ENCODE measurements around the gene HHIPL2.

The HHIPL2 gene

DNA sequence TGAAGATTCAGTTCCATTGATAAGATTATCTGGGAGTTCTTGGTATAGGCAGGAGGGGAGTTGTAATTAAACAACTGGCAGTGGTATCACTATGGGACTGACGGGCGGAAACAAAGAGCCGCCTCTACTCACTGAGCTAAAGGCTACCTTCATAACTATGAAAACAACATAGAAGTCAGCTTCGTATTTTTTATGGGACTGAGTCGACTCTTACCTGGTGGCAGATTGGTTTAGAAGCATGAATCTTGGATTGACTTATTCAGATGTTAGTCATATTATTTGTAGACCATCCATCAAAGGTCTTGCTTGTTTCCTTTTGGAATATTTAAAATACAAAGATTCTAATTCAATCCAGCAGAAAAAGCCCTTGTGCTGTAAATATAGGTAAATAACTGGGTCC, 6.3 kb upstream of the HHIPL2 start:
- no peak overlapping the region for H3K27ac Mint-ChIP-seq
- no peaks in the 10 kb centered on the region for H3K9me3 Mint-ChIP-seq
- peaks cover 28% of the 10 kb centered on the region for H3K36me3 Mint-ChIP-seq

DNA sequence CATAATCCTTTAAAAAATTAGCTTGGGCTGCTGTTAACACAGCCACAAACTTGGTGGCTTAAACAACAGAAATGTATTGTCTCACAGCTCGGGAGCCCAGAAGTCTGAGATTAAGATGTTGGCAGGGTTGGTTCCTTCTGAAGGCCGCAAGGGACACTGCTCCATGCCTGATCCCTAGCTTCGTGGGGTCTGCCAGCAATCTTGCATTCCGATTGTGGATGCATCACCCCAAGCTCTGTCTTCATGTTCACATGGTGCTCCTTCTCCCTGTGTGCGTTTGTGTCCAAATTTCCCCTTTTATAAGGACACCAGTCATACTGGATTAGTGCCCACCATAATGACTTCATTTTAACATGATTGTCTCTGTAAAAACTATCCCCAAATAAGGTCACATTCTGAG, 5.0 kb upstream of the HHIPL2 start:
- H3K4me1 Mint-ChIP-seq: no peaks in the 10 kb centered on the region
- no peak for ATAC-seq
- H3K9me3 Mint-ChIP-seq: no peaks in the 10 kb centered on the region
- no peak overlapping the region for H3K4me3 Mint-ChIP-seq
- H3K27ac Mint-ChIP-seq: no peak overlapping the region
- DNase-seq (ENCODE audit: low spot score in 2 of 2): no peak
- H3K36me3 Mint-ChIP-seq: peaks cover 15% of the 10 kb centered on the region

More for the DNA sequence above, 6.3 kb upstream of the HHIPL2 start:
- no peak overlapping the region for H3K4me3 Mint-ChIP-seq
- H3K4me1 Mint-ChIP-seq: no peaks in the 10 kb centered on the region
- ATAC-seq: no peak
- no peak for DNase-seq (ENCODE audit: low spot score in 2 of 2)

DNA sequence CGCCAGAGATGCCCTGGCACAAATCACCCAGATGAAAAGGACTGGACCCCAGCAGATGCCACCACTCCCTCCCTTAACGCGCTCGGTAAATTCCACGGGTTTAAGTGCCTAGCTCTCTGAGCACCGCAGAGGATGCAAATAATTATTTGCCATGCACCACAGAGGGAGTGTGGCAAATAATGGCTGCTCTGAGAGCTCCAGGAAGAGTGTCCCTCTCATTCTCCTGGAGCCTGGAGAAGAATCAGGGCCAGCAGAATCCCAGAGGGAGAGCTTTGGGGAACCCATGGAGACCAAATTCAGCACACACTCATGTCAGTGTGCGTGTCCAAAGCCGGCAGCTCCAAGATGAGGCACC, 667 bp downstream of the HHIPL2 start:
- Mint-ChIP-seq H3K9me3 (no peaks in the 10 kb centered on the region), H3K27ac (no peak overlapping the region), H3K4me1 (no peaks in the 10 kb centered on the region)

DNA sequence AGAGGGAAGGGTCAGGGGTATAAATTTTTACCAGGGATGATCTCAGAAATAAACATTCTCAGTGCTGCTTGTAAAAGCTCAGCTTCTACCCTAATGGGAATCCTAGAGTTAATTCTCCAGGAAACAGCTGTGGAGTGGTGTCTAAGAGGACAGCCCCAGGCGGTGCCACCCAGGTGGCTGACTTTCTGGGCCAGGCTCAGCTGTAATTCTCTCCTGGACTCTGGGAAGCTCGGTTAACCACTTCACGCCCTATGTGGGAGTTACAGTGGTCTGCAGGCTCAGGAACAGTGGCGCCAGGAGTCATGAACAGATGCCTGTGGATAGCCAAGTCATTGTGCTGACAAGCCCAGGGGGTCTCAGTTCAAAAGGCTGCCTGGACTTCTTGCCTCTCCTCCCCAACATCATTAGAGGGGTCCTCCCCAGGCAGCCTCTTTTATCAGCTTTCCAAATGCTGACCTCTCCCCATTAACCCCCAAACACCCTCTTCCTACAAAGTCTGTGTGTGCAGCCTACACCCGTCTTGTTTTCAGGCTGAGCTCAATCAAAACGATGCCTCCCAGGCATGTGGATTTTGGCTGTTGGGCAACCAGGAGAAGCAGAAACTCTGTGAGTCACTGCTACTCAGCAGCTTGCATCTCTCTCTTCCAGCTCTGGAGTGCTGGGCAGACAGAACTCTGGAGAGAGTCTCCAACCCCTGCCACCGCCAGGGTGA, 1.2 kb downstream of the HHIPL2 start:
- Mint-ChIP-seq H3K36me3 (no peaks in the 10 kb centered on the region), H3K9me3 (no peaks in the 10 kb centered on the region), H3K27ac (no peak overlapping the region), H3K4me1 (no peaks in the 10 kb centered on the region), H3K4me3 (no peak overlapping the region)
- DNase-seq (ENCODE audit: low spot score in 2 of 2) (no peak), ATAC-seq (no peak)

More for the DNA sequence above, 667 bp downstream of the HHIPL2 start:
- no peak for ATAC-seq
- DNase-seq (ENCODE audit: low spot score in 2 of 2): no peak
- Mint-ChIP-seq H3K36me3 (no peaks in the 10 kb centered on the region), H3K4me3 (no peak overlapping the region)

DNA sequence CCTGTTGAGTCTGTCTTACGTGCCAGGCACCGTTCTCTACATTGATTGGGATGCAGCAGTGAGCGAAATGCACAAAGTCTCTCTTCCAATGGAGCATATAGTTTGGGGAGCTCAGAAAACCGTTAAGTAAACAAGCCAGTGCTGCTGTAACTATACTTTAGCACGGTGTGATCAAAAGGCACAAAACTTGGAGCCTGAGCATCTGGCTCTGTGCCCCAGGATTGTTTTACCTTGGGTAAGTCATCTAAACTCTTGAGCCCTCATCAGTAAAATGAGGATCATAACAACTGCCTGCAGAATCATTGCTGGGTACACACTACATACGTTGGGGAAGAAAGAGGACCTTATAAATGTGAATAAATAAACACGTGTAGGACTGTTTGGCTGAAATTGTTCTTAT, 1.8 kb downstream of the HHIPL2 start:
- Mint-ChIP-seq H3K4me3 (no peak overlapping the region), H3K9me3 (no peaks in the 10 kb centered on the region), H3K36me3 (no peaks in the 10 kb centered on the region), H3K4me1 (no peaks in the 10 kb centered on the region), H3K27ac (no peak overlapping the region)
- ATAC-seq (no peak), DNase-seq (ENCODE audit: low spot score in 2 of 2) (no peak)

DNA sequence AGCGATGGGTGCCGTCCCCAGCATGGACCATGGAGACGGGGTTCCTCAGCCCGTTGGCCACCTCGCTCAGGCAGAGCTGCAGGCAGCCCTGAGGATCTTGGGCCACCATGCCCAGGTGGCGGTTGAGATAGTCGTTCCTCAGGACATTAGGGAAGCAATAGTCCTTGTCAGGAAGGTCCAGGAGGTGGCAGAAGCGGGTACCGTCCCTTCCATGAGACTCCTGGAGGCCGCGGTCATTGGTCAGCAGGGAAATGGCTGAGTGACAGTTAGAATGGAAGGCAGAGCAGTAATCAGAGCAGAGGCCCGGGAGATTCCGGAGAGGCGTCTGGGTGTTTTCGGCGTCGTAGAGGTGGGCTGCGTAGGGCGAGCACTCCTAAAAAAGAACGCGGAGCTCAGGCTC, 4.1 kb downstream of the HHIPL2 start:
- H3K4me3 Mint-ChIP-seq: no peak overlapping the region
- H3K27ac Mint-ChIP-seq: no peak overlapping the region
- no peaks in the 10 kb centered on the region for H3K4me1 Mint-ChIP-seq
- H3K9me3 Mint-ChIP-seq: no peaks in the 10 kb centered on the region
- no peak for ATAC-seq
- DNase-seq (ENCODE audit: low spot score in 2 of 2): no peak
- no peaks in the 10 kb centered on the region for H3K36me3 Mint-ChIP-seq

DNA sequence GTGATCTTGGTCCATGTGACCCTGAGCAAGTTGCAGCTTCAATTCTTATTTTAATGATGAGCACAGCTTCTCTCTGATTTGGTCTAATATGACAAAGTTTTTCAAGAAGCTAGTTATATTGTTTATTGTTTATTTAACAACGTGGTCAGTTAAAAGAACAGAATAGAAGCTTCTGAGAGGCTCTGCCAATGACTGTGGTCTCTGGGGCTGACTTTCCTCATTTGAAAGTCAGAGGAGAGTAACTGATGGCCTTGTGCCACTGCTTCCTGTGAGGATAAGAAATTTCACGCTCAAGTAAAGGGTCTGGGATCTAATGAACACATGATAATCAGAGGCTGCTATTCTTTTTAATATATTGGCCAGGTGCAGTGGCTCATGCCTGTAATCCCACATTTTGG, 7.3 kb downstream of the HHIPL2 start:
- Mint-ChIP-seq H3K4me3 (no peak overlapping the region), H3K36me3 (no peaks in the 10 kb centered on the region), H3K9me3 (no peaks in the 10 kb centered on the region), H3K4me1 (no peaks in the 10 kb centered on the region), H3K27ac (no peak overlapping the region)
- ATAC-seq (no peak), DNase-seq (ENCODE audit: low spot score in 2 of 2) (no peak)

DNA sequence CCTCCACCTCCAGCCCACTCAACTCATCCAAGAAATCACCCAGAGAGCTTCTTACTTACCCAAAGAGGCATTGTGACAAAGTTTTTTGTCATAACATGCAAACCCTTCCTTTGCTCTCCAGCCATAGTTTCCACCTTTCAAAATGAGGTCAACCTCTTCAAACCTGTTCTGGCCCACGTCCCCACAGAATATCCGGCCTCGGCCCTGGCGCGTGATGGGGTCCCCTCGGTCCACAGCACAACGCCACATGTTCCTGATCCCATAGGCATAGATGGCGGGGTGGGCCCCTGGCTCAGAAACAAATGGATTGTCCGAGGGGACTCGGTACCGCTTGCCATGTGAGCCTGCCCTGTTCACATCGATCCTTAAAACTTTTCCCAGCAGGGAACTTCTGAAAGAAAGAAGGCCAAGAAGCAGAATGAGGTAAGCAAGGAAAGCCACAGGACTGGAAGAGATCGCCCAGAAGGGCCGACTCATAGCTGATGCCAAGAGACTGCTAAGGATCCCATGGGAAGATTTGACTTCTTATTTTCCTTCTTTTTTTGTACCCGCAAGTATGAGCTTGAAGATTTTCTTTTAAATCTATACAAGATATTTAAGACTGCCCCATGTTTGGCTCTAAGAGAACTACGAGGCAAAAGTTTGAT, 7.8 kb downstream of the HHIPL2 start:
- ATAC-seq (no peak), DNase-seq (ENCODE audit: low spot score in 2 of 2) (no peak)
- Mint-ChIP-seq H3K9me3 (no peaks in the 10 kb centered on the region), H3K36me3 (no peaks in the 10 kb centered on the region), H3K27ac (no peak overlapping the region), H3K4me1 (no peaks in the 10 kb centered on the region), H3K4me3 (no peak overlapping the region)

DNA sequence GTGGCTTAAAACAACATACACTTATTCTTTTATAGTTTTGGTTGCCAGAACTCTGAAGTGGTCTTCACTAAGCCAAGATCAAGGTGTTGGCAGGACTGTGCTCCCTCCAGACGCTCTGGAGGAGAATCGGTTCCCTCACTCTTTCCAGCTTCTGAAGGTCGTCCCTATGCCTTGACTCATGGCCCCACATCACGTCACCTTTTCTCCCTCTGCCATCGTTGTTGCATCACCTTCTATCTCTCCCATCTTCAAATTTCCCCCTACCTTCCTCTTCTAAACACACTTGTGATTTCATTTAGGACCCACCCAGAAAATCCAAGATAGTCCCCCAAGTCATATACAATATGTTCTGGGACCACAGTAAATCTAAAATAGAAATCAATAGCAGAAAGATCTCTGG, 12.4 kb downstream of the HHIPL2 start:
- Mint-ChIP-seq H3K9me3 (no peaks in the 10 kb centered on the region), H3K36me3 (no peaks in the 10 kb centered on the region), H3K4me3 (no peak overlapping the region), H3K27ac (no peak overlapping the region), H3K4me1 (no peaks in the 10 kb centered on the region)
- DNase-seq (ENCODE audit: low spot score in 2 of 2) (no peak), ATAC-seq (no peak)

DNA sequence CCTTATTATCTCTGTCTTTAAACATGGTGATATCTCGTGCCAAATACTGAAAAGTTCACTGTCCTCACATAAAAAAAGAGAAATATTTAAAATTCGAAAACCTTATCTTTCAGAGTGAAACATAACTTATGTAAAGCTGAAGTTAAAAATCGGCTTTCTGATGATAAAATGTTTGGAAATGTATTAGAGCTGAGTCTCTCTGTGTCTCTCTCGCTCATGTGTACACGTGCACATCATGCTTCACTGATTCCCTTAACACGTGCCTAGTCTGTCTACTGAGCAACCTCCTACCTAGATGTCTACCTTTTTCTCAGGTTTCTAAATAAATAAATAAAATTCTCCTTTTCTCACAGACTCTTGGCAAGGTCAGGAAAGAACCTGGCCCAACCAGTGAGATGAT, 17.1 kb downstream of the HHIPL2 start:
- Mint-ChIP-seq H3K36me3 (no peaks in the 10 kb centered on the region), H3K4me1 (no peaks in the 10 kb centered on the region), H3K27ac (no peak overlapping the region), H3K9me3 (no peaks in the 10 kb centered on the region), H3K4me3 (no peak overlapping the region)
- no peak for ATAC-seq
- DNase-seq (ENCODE audit: low spot score in 2 of 2): no peak

DNA sequence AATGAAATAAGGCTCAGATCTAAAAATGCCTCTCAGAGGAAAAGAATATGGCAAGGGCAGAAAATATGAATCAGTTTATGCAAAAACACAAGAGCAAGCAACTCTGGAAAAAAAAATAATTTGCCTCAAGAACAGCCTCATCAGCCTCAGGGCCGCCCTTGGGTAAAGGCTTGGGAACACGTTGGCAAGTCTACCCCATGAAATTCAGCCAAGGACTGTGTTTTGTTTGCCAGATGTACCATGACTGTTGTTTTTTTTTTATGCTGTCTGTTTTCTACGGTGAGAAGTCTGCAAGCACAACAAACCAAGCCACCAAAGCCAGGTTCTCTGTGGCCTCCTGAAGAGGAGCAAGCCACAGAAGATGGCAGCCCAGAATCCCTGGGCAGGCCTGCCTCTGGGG, 18.0 kb downstream of the HHIPL2 start:
- H3K9me3 Mint-ChIP-seq: no peaks in the 10 kb centered on the region
- ATAC-seq: no peak

DNA sequence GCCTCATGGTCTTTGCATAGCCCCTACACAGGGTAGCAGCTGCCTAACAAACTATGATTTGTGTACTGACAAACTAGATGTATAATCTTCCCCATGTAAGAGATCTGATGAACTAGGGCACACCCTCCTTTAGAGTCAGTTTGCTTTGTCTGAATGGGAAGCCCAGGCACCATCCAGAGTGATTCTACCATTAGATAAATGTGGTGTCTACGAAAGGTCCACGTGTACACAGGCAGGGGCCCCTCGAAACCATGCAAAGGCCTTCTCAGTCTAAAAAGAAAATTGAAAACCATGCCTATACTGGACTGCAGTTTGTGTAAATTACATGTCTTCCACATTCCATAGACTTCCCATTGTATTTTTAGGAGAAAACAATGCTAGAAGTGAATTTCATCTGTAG, 18.7 kb downstream of the HHIPL2 start:
- DNase-seq (ENCODE audit: low spot score in 2 of 2) (no peak), ATAC-seq (no peak)
- Mint-ChIP-seq H3K36me3 (no peaks in the 10 kb centered on the region), H3K27ac (no peak overlapping the region), H3K9me3 (no peaks in the 10 kb centered on the region), H3K4me3 (no peak overlapping the region), H3K4me1 (no peaks in the 10 kb centered on the region)

More for the DNA sequence above, 18.0 kb downstream of the HHIPL2 start:
- no peaks in the 10 kb centered on the region for H3K4me1 Mint-ChIP-seq
- no peak overlapping the region for H3K4me3 Mint-ChIP-seq
- H3K36me3 Mint-ChIP-seq: no peaks in the 10 kb centered on the region
- H3K27ac Mint-ChIP-seq: no peak overlapping the region
- DNase-seq (ENCODE audit: low spot score in 2 of 2): no peak

DNA sequence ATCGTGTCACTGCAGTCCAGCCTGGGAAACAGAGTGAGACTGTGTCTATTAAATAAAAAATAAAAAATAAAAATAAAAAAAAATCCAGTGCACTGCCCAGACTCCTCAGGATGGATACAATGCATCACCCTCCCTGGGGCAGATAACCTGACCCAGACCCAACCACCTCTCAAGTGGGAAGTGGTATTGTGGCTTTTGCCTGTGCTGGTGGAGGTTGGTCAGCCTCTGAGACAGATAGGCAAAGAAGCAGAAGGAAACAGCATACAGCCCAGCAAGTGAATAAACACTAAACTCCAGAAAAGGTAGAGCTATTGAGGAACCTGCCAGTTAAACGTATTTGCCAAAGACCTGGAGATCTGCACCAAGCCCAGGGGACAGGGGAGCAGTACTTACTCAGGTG, 22.0 kb downstream of the HHIPL2 start:
- no peaks in the 10 kb centered on the region for H3K4me1 Mint-ChIP-seq
- ATAC-seq: no peak
- no peaks in the 10 kb centered on the region for H3K36me3 Mint-ChIP-seq
- no peak overlapping the region for H3K4me3 Mint-ChIP-seq
- no peaks in the 10 kb centered on the region for H3K9me3 Mint-ChIP-seq
- no peak overlapping the region for H3K27ac Mint-ChIP-seq
- DNase-seq (ENCODE audit: low spot score in 2 of 2): no peak

DNA sequence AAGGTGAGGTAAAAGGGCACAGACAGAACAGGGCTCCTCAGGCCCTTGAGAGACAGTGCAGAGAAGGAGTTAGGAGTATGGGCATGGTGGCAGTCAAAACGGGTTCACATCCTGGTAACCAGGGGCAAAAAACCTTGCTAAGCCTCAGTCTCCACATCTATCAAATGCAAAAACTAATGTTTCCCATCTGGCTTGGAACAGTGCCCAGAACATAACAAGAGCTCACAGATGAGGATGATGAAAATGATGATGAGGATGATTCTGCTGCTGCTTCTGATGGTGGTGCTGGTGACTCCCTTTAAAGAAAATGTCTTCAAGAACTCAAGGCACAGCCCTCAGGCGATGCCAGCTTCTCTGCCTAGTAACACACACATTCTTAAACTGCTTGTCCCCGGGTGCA, 24.1 kb downstream of the HHIPL2 start:
- Mint-ChIP-seq H3K4me1 (no peaks in the 10 kb centered on the region), H3K9me3 (no peaks in the 10 kb centered on the region), H3K36me3 (no peaks in the 10 kb centered on the region), H3K27ac (no peak overlapping the region), H3K4me3 (no peak overlapping the region)
- DNase-seq (ENCODE audit: low spot score in 2 of 2): no peak
- ATAC-seq: no peak

DNA sequence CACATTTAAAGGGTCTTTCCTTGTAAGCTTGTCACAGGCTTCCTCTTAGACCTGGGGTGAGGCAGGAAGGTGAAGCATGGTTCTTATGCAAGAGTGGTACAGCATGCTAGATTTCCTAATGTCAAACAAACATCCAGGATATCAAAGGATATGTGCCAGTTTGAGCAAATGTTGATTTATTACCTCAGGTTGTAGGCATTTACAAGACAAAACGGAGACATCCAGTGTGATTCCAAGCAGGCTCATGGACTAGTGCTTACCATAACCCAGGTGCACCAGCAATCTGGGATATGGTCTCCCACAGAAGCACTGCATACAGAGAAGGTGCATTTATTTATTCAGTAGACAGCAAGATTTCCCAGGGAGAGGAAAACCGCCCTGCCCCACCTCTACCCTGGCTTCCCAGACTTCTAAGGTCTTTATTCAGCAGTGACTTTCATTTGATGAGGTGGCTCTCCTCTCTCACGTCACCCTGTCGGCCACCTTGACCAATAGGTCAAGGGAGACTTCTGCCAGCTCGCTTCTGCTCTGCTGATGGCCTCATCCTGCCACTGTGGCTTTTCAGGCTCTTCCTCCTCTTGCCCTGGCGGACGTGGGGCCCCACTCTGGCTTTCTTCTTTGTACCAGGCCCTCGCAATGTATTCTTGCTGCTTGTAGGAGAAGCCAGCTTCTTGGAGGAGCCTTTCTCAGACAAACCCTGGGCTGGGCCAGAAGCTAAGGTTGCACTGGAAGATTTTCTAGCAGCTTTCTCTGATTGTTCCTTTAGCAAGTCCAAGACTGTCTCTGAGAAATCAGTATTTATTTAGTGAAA, 25.6 kb downstream of the HHIPL2 start:
- DNase-seq (ENCODE audit: low spot score in 2 of 2): no peak
- H3K36me3 Mint-ChIP-seq: no peaks in the 10 kb centered on the region
- H3K4me1 Mint-ChIP-seq: no peaks in the 10 kb centered on the region

More for the DNA sequence above, 25.6 kb downstream of the HHIPL2 start:
- H3K9me3 Mint-ChIP-seq: no peaks in the 10 kb centered on the region
- no peak overlapping the region for H3K4me3 Mint-ChIP-seq
- H3K27ac Mint-ChIP-seq: no peak overlapping the region
- no peak for ATAC-seq
